Body of pancreas (tissue), 4 donors: ENCODE measurements around the gene RBMS1. TPM values are rescaled to one million over a fixed set of nuclear protein-coding genes. Genes with fewer than 3 reads are reported as not detected.
A peak's percentile ranks its signal among the peaks of the same experiment; 100 is the strongest.

Experiments used
- ATAC-seq: fragments of 150-250 bp; one replicate; pipeline ENCODE4 v1.9.1; 2016
- DNase-seq, 4 donors: peaks; one replicate each; pipeline ENCODE4 v3.0.0-alpha.2; 2019
- H3K27ac ChIP-seq, 4 donors: fragments of 200-600 bp; sonication (generic); 1 replicate in 3 of 4; 2 replicates in 1 of 4; pipeline versions ENCODE4 v1.5.1 to v1.6.1; 2016 to 2019; ENCODE audit warnings: mild to moderate bottlenecking in 1 of 4, mixed read lengths in 1 of 4, moderate library complexity in 1 of 4
- H3K27me3 ChIP-seq, 2 donors: fragments of 200-600 bp; sonication (generic); one replicate each; pipeline ENCODE4 v1.6.0; 2016; ENCODE audit warnings: mild to moderate bottlenecking in 1 of 2
- H3K36me3 ChIP-seq, 2 donors: fragments of 200-600 bp; sonication (generic); replicated peaks in 1 of 2; 2 replicates each; pipeline ENCODE4 v1.5.1; 2016; ENCODE audit warnings: low read depth in 2 of 2; ENCODE audit not compliant: insufficient read depth in 1 of 2
- H3K4me1 ChIP-seq: fragments of 200-600 bp; sonication (generic); one replicate; pipeline ENCODE4 v1.6.0; 2016
- H3K4me3 ChIP-seq, 2 donors: fragments of 200-600 bp; sonication (generic); 1 replicate in 1 of 2; 2 replicates in 1 of 2; pipeline ENCODE4 v1.5.1; 2016 to 2019
- H3K9me3 ChIP-seq, 3 donors: fragments of 200-600 bp; sonication (generic); 1 replicate in 2 of 3; 2 replicates in 1 of 3; pipeline ENCODE4 v1.5.1; 2016
- CTCF ChIP-seq, 7 experiments: fragments of 450-650 bp in 4 of 7; fragments of 200-600 bp in 3 of 7; sonication (generic) in 3 of 7; IDR thresholded peaks; one replicate each; pipeline ENCODE4 v1.5.1; 2016 to 2019; ENCODE audit warnings: antibody characterized with exemption in 7 of 7
- POLR2A ChIP-seq, 3 donors: fragments of 450-650 bp; IDR thresholded peaks; one replicate each; pipeline ENCODE4 v1.6.1; 2016; ENCODE audit warnings: antibody characterized with exemption in 3 of 3, mild to moderate bottlenecking in 2 of 3
- WGBS, 2 donors: methylation state at CpG; one replicate each; pipeline ENCODE4 v1.1.5; 2017; 5-methylcytosine and 5-hydroxymethylcytosine counted together
- intact Hi-C: fragments of 100-400 bp; cut with DNase I; formaldehyde crosslinking; loops from one replicate; pipeline ENCODE4 v1.15.1; 2023
- total RNA-seq, 2 donors: library from RNA; depleted of rRNA; stranded (reverse); fragments of >200 nt; gene quantifications; one replicate each; pipeline ENCODE4 v1.1.0, GENCODE V29; 2016

The RBMS1 gene
- total RNA-seq, 2 donors from 2014 or later, result 21.3 to 23.7 TPM

- Histone ChIP-seq H3K4me1 (peaks cover 7% of the 10 kb centered on the region), H3K9me3 (no peaks in the 10 kb centered on the region), H3K27ac (no peak overlapping the region), H3K27me3 (no peaks in the 10 kb centered on the region), H3K4me3 (no peak overlapping the region), H3K36me3 (no peaks in the 10 kb centered on the region)
- DNase-seq, result no peak
- no peak for ATAC-seq
- no peak for TF ChIP-seq CTCF (IDR thresholded peaks at IDR 0.05)
- no peak for TF ChIP-seq POLR2A (IDR thresholded peaks at IDR 0.05)
- intact Hi-C loops, result no loop called here
Measured at GRCh38 chr2:160319700-160320099, 173.9 kb downstream of the RBMS1 start.

DNA sequence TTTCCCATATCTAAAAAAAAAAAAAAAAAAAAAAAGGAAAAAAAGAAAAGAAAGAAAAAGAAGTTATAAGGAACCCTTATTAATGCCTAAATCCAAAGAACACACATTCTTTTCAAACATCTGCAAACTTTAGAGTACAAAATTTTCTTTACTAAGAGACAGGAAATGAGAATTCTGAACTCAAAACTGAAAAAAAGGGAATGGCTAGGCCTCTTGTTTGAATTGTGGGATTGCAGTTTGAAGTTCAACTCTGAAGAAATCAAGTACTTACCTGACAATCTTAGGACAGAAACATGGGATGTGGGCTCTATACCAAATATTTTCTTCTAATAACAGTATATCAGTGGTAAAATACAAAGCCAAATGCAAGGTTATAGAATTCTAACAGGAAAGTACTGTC is 175.4 kb downstream of the RBMS1 start:
- no peak overlapping the region for H3K27ac ChIP-seq
- DNase-seq, result no peak
- ATAC-seq, result no peak
- H3K4me1 ChIP-seq, result peaks cover 7% of the 10 kb centered on the region
- H3K9me3 ChIP-seq, result no peaks in the 10 kb centered on the region
- H3K4me3 ChIP-seq, result no peak overlapping the region
- TF ChIP-seq CTCF (IDR thresholded peaks at IDR 0.05), result no peak
- TF ChIP-seq POLR2A (IDR thresholded peaks at IDR 0.05), result no peak
- no peaks in the 10 kb centered on the region for H3K27me3 ChIP-seq
- no peaks in the 10 kb centered on the region for H3K36me3 ChIP-seq
- intact Hi-C loops, result no loop called here

DNA sequence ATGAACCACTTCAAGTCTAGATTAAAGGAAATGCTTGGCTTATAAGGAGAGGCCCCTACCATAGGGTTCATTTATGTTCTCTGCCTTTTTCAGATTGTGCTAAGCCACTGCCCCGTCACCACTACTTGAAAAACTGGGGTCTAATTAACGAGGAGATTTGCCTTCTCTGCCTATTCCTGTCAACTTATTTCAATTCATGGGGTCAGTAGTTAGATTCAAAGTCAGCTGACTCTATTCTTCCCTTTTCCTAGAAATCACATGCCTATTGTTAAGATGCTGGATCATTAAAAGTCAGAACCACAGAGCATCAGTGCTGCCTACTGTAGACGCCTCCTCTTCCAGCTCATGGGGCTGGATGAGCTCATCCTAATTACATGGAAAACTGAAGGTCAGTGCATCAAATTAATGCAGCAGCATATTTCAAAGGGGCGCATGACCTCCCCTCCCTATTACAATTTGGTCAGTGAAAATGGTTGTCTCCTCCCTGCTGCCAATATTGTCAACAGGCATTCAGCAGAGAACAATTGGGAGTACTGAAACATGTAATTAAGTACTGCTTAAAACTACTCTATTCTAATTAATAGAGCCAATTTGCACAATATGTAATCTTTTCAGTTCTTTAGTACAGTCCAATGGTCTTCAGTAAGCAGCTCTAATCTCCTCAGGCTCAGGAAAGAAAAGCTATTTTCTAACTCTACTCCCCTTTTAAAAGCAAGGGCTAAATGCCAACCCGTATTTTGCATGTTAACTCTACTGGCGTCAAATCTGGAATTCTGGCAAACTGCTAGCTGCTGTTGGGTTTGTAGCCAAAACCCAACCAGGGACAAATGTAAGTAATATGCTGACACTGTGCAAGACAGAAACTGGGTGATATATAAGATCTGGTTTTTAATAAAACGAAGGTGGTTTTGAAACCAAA is 176.2 kb downstream of the RBMS1 start:
- no peaks in the 10 kb centered on the region for H3K36me3 ChIP-seq
- H3K9me3 ChIP-seq, result no peaks in the 10 kb centered on the region
- 68 to 75% methylated on average over 7 of the region's 7 CpGs for WGBS, 2 donors
- intact Hi-C loops, result no loop called here
- peak in 1 of 4 donors; percentile 14 for DNase-seq
- peaks cover 7% of the 10 kb centered on the region for H3K4me1 ChIP-seq
- no peak overlapping the region for H3K27ac ChIP-seq
- no peaks in the 10 kb centered on the region for H3K27me3 ChIP-seq
- H3K4me3 ChIP-seq, result no peak overlapping the region
- ATAC-seq, result no peak
- TF ChIP-seq POLR2A (IDR thresholded peaks at IDR 0.05), result no peak
- TF ChIP-seq CTCF (IDR thresholded peaks at IDR 0.05), result no peak

- Histone ChIP-seq H3K27me3 (no peaks in the 10 kb centered on the region), H3K9me3 (no peaks in the 10 kb centered on the region), H3K4me1 (peaks cover 7% of the 10 kb centered on the region), H3K4me3 (no peak overlapping the region), H3K27ac (no peak overlapping the region), H3K36me3 (no peaks in the 10 kb centered on the region)
- DNase-seq (no peak), ATAC-seq (no peak)
- 67 to 69% methylated on average over 2 of the region's 2 CpGs for WGBS, 2 donors
- TF ChIP-seq CTCF (IDR thresholded peaks at IDR 0.05), result no peak
- no peak for TF ChIP-seq POLR2A (IDR thresholded peaks at IDR 0.05)
- intact Hi-C loops, result no loop called here
Measured at GRCh38 chr2:160315337-160315736, 178.3 kb downstream of the RBMS1 start.
